Colonic mucosa (tissue), 4 donors: ENCODE results near the gene TPMT. TPM values are rescaled to one million over a fixed set of nuclear protein-coding genes. Genes with fewer than 3 reads are reported as not detected.

ENCODE experiments used
- DNase-seq: peaks from one replicate; pipeline ENCODE4 v3.0.0-alpha.2; 2020
- H3K27ac ChIP-seq: fragments of 200-600 bp; one replicate; pipeline ENCODE4 v1.8.0; 2021
- H3K27me3 ChIP-seq: fragments of 200-600 bp; one replicate; pipeline ENCODE4 v1.8.0; 2021
- H3K36me3 ChIP-seq: fragments of 200-600 bp; one replicate; pipeline ENCODE4 v1.8.0; 2021
- H3K4me1 ChIP-seq: fragments of 200-600 bp; one replicate; pipeline ENCODE4 v1.8.0; 2021; ENCODE audit warnings: mild to moderate bottlenecking
- H3K4me3 ChIP-seq: fragments of 200-600 bp; one replicate; pipeline ENCODE4 v1.8.0; 2021
- H3K9ac ChIP-seq, 2 donors: one replicate each; pipeline ENCODE4 v1.7.0; 2013; ENCODE audit warnings: control low read depth in 2 of 2, low read depth in 2 of 2, low read length in 2 of 2
- H3K9me3 ChIP-seq: fragments of 200-600 bp; one replicate; pipeline ENCODE4 v1.8.0; 2021
- intact Hi-C: fragments of 100-400 bp; cut with DNase I; formaldehyde crosslinking; loops from one replicate; pipeline ENCODE4 v1.14.1; 2022
- total RNA-seq, 2 donors: library from RNA; stranded (reverse); fragmentation: NEBNext Ultra II Directional in 1 of 2; extraction: Animal tissue kit (Norgen Biotek cat#: 25700) in 1 of 2; gene quantifications; one replicate each; pipeline ENCODE4 v1.2.1, GENCODE V29; 2021
- TF ChIP-seq, protein P1 (sequence below): fragments of 200-600 bp; IDR thresholded peaks from one replicate; pipeline ENCODE4 v1.8.0; 2022; ENCODE audit warnings: antibody characterized with exemption, mild to moderate bottlenecking
- donor health status: healthy.
- donor health status: DM: no; HTN: no; CAD: no.
- donor health status: DM: no; HTN: no; CAD: no.

TPMT gene
- total RNA-seq, 2 donors from 2014 or later: 51.1 to 52.5 TPM

DNA sequence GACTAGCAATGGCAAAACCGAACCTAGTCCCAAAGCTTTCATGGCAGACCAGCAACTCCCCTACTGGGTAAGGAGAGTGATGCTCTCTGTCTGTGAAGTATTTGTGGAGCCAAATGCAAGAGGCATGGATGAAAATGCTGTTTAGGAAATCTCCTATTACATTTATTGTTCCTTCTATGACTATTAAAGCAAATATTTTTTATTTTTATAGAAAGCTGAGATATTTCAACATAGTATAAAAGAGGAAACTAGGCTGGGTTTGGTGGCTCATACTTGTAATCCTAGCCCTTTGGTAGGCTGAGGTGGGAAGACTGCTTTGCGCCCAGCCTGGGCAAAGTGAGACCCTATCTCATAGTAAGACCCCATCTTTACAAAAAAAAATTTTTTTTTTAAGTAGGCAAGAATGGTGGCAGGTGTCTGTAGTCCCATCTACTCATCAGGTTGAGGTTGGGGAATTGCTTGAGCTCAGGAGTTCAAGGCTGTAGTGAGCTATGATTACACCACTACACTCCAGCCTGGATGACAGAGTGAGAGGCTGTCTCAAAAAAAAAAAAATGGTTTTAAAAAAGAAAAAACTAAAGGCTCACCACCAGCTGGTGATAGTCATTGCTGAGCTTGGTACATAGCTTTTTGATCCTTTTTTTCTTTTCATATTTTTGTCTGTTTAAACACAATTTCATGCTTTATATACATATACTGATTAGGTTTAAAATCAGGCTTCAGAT lies 11.6 kb upstream of the TPMT start:
- H3K4me3 ChIP-seq: no peak overlapping the region
- TF ChIP-seq, protein P1, sequence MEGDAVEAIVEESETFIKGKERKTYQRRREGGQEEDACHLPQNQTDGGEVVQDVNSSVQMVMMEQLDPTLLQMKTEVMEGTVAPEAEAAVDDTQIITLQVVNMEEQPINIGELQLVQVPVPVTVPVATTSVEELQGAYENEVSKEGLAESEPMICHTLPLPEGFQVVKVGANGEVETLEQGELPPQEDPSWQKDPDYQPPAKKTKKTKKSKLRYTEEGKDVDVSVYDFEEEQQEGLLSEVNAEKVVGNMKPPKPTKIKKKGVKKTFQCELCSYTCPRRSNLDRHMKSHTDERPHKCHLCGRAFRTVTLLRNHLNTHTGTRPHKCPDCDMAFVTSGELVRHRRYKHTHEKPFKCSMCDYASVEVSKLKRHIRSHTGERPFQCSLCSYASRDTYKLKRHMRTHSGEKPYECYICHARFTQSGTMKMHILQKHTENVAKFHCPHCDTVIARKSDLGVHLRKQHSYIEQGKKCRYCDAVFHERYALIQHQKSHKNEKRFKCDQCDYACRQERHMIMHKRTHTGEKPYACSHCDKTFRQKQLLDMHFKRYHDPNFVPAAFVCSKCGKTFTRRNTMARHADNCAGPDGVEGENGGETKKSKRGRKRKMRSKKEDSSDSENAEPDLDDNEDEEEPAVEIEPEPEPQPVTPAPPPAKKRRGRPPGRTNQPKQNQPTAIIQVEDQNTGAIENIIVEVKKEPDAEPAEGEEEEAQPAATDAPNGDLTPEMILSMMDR: no peak
- no peaks in the 10 kb centered on the region for H3K27me3 ChIP-seq
- peaks cover 8% of the 10 kb centered on the region for H3K36me3 ChIP-seq
- H3K4me1 ChIP-seq: no peaks in the 10 kb centered on the region
- H3K27ac ChIP-seq: no peak overlapping the region
- DNase-seq: no peak
- no peak overlapping the region for H3K9ac ChIP-seq
- no peaks in the 10 kb centered on the region for H3K9me3 ChIP-seq
- intact Hi-C loops: no loop called here

DNA sequence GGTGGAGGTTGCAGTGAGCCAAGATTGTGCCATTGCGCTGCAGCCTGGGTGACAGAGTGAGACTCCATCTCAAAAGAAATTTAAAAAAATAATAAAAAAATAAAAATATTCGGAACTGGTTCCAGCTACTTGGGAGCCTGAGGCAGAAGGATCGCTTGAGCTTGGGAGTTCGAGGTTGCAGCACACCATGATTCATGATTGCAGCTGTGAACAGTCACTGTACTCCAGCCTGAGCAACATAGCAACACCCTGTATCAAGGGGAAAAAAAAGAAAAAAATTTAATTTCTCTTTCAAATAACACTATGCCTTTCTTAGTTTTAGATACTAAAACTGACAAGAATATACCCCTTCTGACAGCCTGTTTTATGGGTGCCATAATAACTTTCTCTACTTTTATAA lies 10.9 kb upstream of the TPMT start:
- H3K9me3 ChIP-seq: no peaks in the 10 kb centered on the region
- H3K27ac ChIP-seq: no peak overlapping the region
- no peak overlapping the region for H3K9ac ChIP-seq
- H3K36me3 ChIP-seq: peaks cover 8% of the 10 kb centered on the region
- no peaks in the 10 kb centered on the region for H3K4me1 ChIP-seq
- H3K4me3 ChIP-seq: no peak overlapping the region
- intact Hi-C loops: no loop called here
- H3K27me3 ChIP-seq: no peaks in the 10 kb centered on the region
- TF ChIP-seq, protein P1: no peak
- no peak for DNase-seq

DNA sequence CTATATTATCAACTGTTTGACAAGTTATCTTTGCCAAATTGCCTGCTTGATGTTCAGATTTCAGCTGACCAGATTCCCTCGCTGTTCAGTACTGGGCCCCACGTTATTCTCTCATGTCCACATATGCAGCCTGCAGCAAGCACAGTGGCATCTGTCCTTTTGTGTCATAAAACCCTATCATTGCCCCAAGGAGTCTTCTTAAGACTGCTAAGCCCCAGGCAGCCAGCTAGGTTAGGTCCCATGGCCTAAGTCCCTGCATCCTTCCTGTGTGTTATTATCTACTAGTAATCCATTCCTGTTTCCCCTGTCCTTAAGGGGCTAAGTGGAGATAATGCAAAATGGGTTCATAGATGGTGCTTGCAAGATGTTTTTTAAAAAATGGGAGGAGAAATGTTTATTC lies 7.5 kb upstream of the TPMT start:
- Histone ChIP-seq H3K27me3 (no peaks in the 10 kb centered on the region), H3K36me3 (peaks cover 3% of the 10 kb centered on the region), H3K4me1 (no peaks in the 10 kb centered on the region), H3K27ac (no peak overlapping the region), H3K9ac (no peak overlapping the region), H3K4me3 (no peak overlapping the region), H3K9me3 (no peaks in the 10 kb centered on the region)
- DNase-seq: no peak
- TF ChIP-seq, protein P1: no peak
- intact Hi-C loops: no loop called here

DNA sequence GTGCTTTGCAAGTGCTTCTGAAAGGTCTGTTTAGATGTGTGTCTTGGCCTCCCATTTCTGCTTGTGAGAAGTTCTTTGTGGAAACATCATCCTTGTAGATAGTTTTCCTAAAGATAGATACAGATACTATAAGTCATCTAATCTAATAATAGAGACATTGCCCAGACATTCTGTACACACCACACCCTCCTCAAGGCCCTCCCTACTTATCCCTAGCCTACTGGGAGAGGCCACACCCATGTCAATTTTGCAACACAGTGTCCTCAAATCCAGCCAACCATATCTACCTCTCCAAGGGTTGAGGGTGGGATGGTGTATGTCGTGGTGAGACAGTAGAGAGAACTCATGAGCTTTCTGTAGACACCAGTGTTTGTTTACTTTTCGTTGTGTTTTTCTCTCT lies 6.6 kb upstream of the TPMT start:
- TF ChIP-seq, protein P1: no peak
- peaks cover 3% of the 10 kb centered on the region for H3K4me1 ChIP-seq
- DNase-seq: no peak
- no peak overlapping the region for H3K4me3 ChIP-seq
- intact Hi-C loops: no loop called here
- H3K9me3 ChIP-seq: no peaks in the 10 kb centered on the region
- H3K9ac ChIP-seq: no peak overlapping the region
- peaks cover 3% of the 10 kb centered on the region for H3K36me3 ChIP-seq
- no peaks in the 10 kb centered on the region for H3K27me3 ChIP-seq
- no peak overlapping the region for H3K27ac ChIP-seq

DNA sequence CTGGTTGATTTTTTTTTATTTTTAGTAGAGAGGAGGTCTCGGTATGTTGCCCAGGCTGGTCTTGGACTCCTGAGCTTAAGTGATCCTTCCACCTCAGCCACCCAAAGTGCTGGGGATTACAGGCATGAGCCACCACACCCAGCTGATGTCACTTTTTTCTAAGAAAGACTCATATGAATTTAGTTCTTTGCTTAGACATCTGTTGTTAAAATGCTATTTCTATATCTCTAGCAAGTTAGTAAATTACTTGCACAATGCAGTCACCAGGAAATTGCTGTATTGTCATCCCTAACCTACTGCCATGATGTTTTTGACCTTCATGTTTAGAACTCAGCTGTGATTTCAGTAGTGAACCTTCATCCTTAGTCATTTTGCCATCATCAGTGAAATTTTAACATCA lies 6.0 kb upstream of the TPMT start:
- H3K27me3 ChIP-seq: no peaks in the 10 kb centered on the region
- H3K4me1 ChIP-seq: peaks cover 5% of the 10 kb centered on the region
- DNase-seq: no peak
- TF ChIP-seq, protein P1: no peak
- H3K36me3 ChIP-seq: no peaks in the 10 kb centered on the region
- intact Hi-C loops: no loop called here
- no peaks in the 10 kb centered on the region for H3K9me3 ChIP-seq
- no peak overlapping the region for H3K4me3 ChIP-seq
- no peak overlapping the region for H3K9ac ChIP-seq
- no peak overlapping the region for H3K27ac ChIP-seq
